Right renal cortex interstitium (tissue), 3 donors: Measurements from ENCODE around the gene SFXN4. TPM values are rescaled to one million over a fixed set of nuclear protein-coding genes. Genes with fewer than 3 reads are reported as not detected.

Experiments used
- polyA plus RNA-seq, 3 donors: library from polyadenylated mRNA; unstranded; fragments of 120-200 nt; gene quantifications; one replicate each; pipeline ENCODE4 v1.2.1, GENCODE V29; 2013; ENCODE audit not compliant: insufficient read length in 3 of 3

SFXN4 gene
- polyA plus RNA-seq, 3 donors: 24.2 to 32.0 (median 31.6) TPM

Other genes with a start within 250 kb of the SFXN4 start
- gene NANOS1, start 136.0 kb downstream of the SFXN4 start, polyA plus RNA-seq: 1 to 10 TPM; 3.4 to 4.5 (median 3.5) TPM
- gene EIF3A, start 84.9 kb downstream of the SFXN4 start, polyA plus RNA-seq: 100 to 1,000 TPM; 195 to 208 (median 199) TPM
- gene DENND10, start 61.6 kb downstream of the SFXN4 start, polyA plus RNA-seq: 10 to 100 TPM; 60.3 to 62.1 (median 61.6) TPM
- gene PRDX3, start 13.1 kb upstream of the SFXN4 start, polyA plus RNA-seq: 100 to 1,000 TPM; 293 to 330 (median 294) TPM
- 10 to 100 TPM; 15.5 to 18.3 (median 15.8) TPM for gene GRK5, start 41.9 kb upstream of the SFXN4 start, polyA plus RNA-seq